ENCODE results near the gene ZFHX3. TPM values are rescaled to one million over a fixed set of nuclear protein-coding genes. Genes with fewer than 3 reads are reported as not detected.

The ZFHX3 gene
- total and polyA plus RNA-seq, 2 of the 8 experiments (the other 6 are each of a cell fraction or from before 2014, with no cell fraction given), result 0.08 to 0.99 TPM

DNA sequence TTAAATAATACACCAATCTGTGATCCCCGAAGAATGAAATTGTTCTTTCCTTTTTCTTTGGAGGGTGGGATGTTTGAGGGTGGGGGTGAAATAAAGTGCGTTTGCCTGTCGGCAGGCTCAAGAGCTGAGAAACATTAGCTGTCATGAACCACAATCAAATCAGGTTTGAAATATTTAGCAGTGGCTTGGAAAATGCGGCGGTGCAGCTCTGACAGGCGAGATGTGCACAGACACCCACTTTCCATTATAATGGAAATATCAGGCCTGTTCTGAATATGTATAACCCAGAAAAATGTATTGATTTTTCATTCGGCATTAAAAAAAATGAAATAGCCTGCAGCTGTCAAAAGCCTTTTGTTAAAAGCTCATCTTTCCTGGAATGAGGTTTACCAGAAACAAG lies 212.8 kb downstream of the ZFHX3 start:
- no peaks in the 10 kb centered on the region for H3K23me2 ChIP-seq (ENCODE audit: low read depth, low read length)
- H2AK5ac ChIP-seq (ENCODE audit: low read depth, low read length), result no peak overlapping the region
- H3K79me2 ChIP-seq (ENCODE audit: control insufficient read depth in 1 of 2, insufficient read depth in 2 of 2, low read length in 2 of 2), result no peaks in the 10 kb centered on the region
- H3K9me3 ChIP-seq (ENCODE audit: insufficient read depth in 2 of 2, low read depth in 1 of 2, low read length in 1 of 2), result no peaks in the 10 kb centered on the region
- H2BK15ac ChIP-seq (ENCODE audit: low read length), result no peak overlapping the region
- 91% methylated on average over 7 of the region's 7 CpGs; no CpG with 5 or more reads in 1 of the 2 experiments for WGBS, 2 experiments (ENCODE audit: extremely low coverage in 1 of 2, insufficient coverage in 1 of 2, insufficient read length in 1 of 2, insufficient replicate concordance in 2 of 2, low coverage in 1 of 2, low lambda C conversion rate in 2 of 2, missing lambda C conversion rate in 1 of 2)
- no peak overlapping the region for H3K9ac ChIP-seq (replicated peaks in 1 of 4; ENCODE audit: extremely low read depth in 1 of 4, low read depth in 3 of 4, low read length in 3 of 4)
- no peaks in the 10 kb centered on the region for H4K20me1 ChIP-seq (replicated peaks in 1 of 2; ENCODE audit: control insufficient read depth in 1 of 2, insufficient read depth in 2 of 2, low read length in 2 of 2)
- H3K23ac ChIP-seq (ENCODE audit: insufficient read length), result no peak overlapping the region
- no peaks in the 10 kb centered on the region for H3K79me1 ChIP-seq (ENCODE audit: low read depth, low read length)
- no peaks in the 10 kb centered on the region for H3K27me3 ChIP-seq (replicated peaks in 1 of 4; ENCODE audit: control insufficient read depth in 3 of 4, extremely low read depth in 1 of 4, insufficient read depth in 3 of 4, low read length in 3 of 4)
- no peak overlapping the region for H2AFZ ChIP-seq (ENCODE audit: low read length)
- H2BK120ac ChIP-seq (replicated peaks; ENCODE audit: low read depth, low read length), result no peak overlapping the region
- H3K4me1 ChIP-seq (replicated peaks in 1 of 4; ENCODE audit: control insufficient read depth in 3 of 4, insufficient read depth in 4 of 4, low read length in 3 of 4), result peaks cover 0 to 3% (median 0%) of the 10 kb centered on the region in 4 experiments; a peak in 2 of 7 replicates
- H4K8ac ChIP-seq (ENCODE audit: extremely low read depth, insufficient read depth, low read length), result no peak overlapping the region
- no peak overlapping the region for H3K18ac ChIP-seq (ENCODE audit: extremely low read depth, low read length)
- H4K5ac ChIP-seq (ENCODE audit: insufficient read length, low read depth, low read length), result no peak overlapping the region
- H2BK12ac ChIP-seq (ENCODE audit: low read depth, low read length), result no peak overlapping the region
- no peak for TF ChIP-seq BRCA1 (IDR thresholded peaks at IDR 0.05; ENCODE audit: low read depth, low read length)
- TF ChIP-seq KDM1A (IDR thresholded peaks at IDR 0.05; ENCODE audit: borderline replicate concordance, low read length), result no peak
- no peak for TF ChIP-seq TEAD4 (IDR thresholded peaks at IDR 0.05; ENCODE audit: low read depth, low read length)
- TF ChIP-seq HDAC6 (IDR thresholded peaks at IDR 0.05; ENCODE audit: low read depth, low read length), result no peak
- TF ChIP-seq BCL11A (IDR thresholded peaks at IDR 0.05; ENCODE audit: low read depth in 2 of 2, low read length in 2 of 2), result no peak
- FAIRE-seq, result no peak
- H3K14ac ChIP-seq (ENCODE audit: insufficient read length), result no peak overlapping the region
- H3K36me3 ChIP-seq (ENCODE audit: control insufficient read depth in 2 of 4, insufficient read depth in 4 of 4, low read length in 3 of 4), result no peaks in the 10 kb centered on the region
- no peak overlapping the region for H4K91ac ChIP-seq (replicated peaks; ENCODE audit: insufficient read length, low read length)
- no peak overlapping the region for H3K56ac ChIP-seq (replicated peaks; ENCODE audit: insufficient read length, low read depth, low read length)
- H3K4ac ChIP-seq (replicated peaks; ENCODE audit: insufficient read length, low read depth, low read length), result no peak overlapping the region
- DNase-seq (ENCODE audit: low read depth in 1 of 2, low spot score in 2 of 2), result no peak
- ChIA-PET CTCF (ENCODE audit: partially characterized antibody) (interaction anchor here (0.6 to 20.6 kb wide), 9 partner anchors 9 to 644 kb away, joined by 3 to 376 read pairs (median 3); no protein-coding TSS in a partner anchor), POLR2A (ENCODE audit: partially characterized antibody) (no interaction called here)
- H3K27ac ChIP-seq (ENCODE audit: low read depth, low read length), result no peak overlapping the region
- H2BK5ac ChIP-seq (ENCODE audit: low read depth, low read length), result no peak overlapping the region
- H3K4me2 ChIP-seq (ENCODE audit: insufficient read depth in 1 of 2, low read depth in 2 of 2, low read length in 2 of 2), result no peak overlapping the region
- H3K4me3 ChIP-seq (ENCODE audit: extremely low read depth in 1 of 4, insufficient read depth in 2 of 4, low read depth in 3 of 4, low read length in 4 of 4), result no peak overlapping the region
- H2BK20ac ChIP-seq (ENCODE audit: low read length), result no peak overlapping the region
